Colonic mucosa (tissue), 4 donors: ENCODE data around the gene PBRM1. TPM values are rescaled to one million over a fixed set of nuclear protein-coding genes. Genes with fewer than 3 reads are reported as not detected.

Source experiments
- DNase-seq: peaks from one replicate; pipeline ENCODE4 v3.0.0-alpha.2; 2020
- H3K27ac ChIP-seq: fragments of 200-600 bp; one replicate; pipeline ENCODE4 v1.8.0; 2021
- H3K27me3 ChIP-seq: fragments of 200-600 bp; one replicate; pipeline ENCODE4 v1.8.0; 2021
- H3K36me3 ChIP-seq: fragments of 200-600 bp; one replicate; pipeline ENCODE4 v1.8.0; 2021
- H3K4me1 ChIP-seq: fragments of 200-600 bp; one replicate; pipeline ENCODE4 v1.8.0; 2021; ENCODE audit warnings: mild to moderate bottlenecking
- H3K4me3 ChIP-seq: fragments of 200-600 bp; one replicate; pipeline ENCODE4 v1.8.0; 2021
- H3K9ac ChIP-seq, 2 donors: one replicate each; pipeline ENCODE4 v1.7.0; 2013; ENCODE audit warnings: control low read depth in 2 of 2, low read depth in 2 of 2, low read length in 2 of 2
- H3K9me3 ChIP-seq: fragments of 200-600 bp; one replicate; pipeline ENCODE4 v1.8.0; 2021
- intact Hi-C: fragments of 100-400 bp; cut with DNase I; formaldehyde crosslinking; loops from one replicate; pipeline ENCODE4 v1.14.1; 2022
- total RNA-seq, 2 donors: library from RNA; stranded (reverse); fragmentation: NEBNext Ultra II Directional in 1 of 2; extraction: Animal tissue kit (Norgen Biotek cat#: 25700) in 1 of 2; gene quantifications; one replicate each; pipeline ENCODE4 v1.2.1, GENCODE V29; 2021
- TF ChIP-seq, protein P1 (sequence below): fragments of 200-600 bp; IDR thresholded peaks from one replicate; pipeline ENCODE4 v1.8.0; 2022; ENCODE audit warnings: antibody characterized with exemption, mild to moderate bottlenecking
- donor health status: healthy.
- donor health status: DM: no; HTN: no; CAD: no.
- donor health status: DM: no; HTN: no; CAD: no.

The PBRM1 gene
- total RNA-seq, 2 donors from 2014 or later, result 53.6 to 65.7 TPM

DNA sequence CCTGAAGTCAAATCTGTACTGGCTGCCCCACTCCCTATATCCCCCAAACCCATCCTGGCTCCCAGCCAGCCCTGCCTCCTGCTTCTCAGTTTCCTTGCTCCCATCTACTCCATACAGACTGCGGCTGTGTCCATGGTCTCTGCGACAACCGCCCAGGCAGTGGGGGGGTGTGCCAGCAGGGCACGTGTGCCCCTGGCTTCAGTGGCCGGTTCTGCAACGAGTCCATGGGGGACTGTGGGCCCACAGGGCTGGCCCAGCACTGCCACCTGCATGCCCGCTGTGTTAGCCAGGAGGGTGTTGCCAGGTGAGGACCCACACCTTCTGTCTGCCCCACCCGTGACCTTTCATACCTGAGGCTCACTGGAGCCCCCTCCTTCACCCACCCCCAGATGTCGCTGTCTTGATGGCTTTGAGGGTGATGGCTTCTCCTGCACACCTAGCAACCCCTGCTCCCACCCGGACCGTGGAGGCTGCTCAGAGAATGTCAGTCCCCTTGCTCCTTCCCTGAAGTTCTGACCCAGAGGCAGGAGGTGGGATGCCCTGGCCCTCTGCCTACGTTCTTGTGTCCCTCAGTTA lies 175.9 kb downstream of the PBRM1 start:
- H3K9me3 ChIP-seq, result no peaks in the 10 kb centered on the region
- no peak overlapping the region for H3K4me3 ChIP-seq
- H3K27me3 ChIP-seq, result no peaks in the 10 kb centered on the region
- intact Hi-C loops, result no loop called here
- H3K27ac ChIP-seq, result no peak overlapping the region
- TF ChIP-seq, protein P1, sequence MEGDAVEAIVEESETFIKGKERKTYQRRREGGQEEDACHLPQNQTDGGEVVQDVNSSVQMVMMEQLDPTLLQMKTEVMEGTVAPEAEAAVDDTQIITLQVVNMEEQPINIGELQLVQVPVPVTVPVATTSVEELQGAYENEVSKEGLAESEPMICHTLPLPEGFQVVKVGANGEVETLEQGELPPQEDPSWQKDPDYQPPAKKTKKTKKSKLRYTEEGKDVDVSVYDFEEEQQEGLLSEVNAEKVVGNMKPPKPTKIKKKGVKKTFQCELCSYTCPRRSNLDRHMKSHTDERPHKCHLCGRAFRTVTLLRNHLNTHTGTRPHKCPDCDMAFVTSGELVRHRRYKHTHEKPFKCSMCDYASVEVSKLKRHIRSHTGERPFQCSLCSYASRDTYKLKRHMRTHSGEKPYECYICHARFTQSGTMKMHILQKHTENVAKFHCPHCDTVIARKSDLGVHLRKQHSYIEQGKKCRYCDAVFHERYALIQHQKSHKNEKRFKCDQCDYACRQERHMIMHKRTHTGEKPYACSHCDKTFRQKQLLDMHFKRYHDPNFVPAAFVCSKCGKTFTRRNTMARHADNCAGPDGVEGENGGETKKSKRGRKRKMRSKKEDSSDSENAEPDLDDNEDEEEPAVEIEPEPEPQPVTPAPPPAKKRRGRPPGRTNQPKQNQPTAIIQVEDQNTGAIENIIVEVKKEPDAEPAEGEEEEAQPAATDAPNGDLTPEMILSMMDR, result no peak
- no peaks in the 10 kb centered on the region for H3K36me3 ChIP-seq
- no peaks in the 10 kb centered on the region for H3K4me1 ChIP-seq
- H3K9ac ChIP-seq, result no peak overlapping the region
- no peak for DNase-seq

DNA sequence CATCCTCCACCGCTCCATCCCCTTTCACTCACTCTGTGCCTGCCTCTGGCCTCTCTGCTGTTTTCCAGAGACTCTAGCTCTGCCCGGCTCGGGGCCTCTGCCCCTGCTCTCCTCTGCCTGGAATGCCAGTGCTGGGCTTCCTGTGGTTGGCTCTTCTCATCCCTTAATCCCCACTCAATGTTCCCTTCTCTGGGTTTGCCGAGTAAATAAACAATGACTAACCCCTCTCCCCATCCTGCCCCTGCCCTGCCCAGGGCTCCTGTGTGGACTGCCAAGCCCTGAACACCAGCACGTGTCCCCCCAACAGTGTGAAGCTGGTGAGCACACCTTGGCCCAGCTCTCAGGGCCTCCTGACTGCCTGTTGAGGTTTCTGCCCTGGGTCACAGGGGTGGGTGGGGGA lies 178.4 kb downstream of the PBRM1 start:
- intact Hi-C loops, result no loop called here
- TF ChIP-seq, protein P1, result no peak
- H3K27me3 ChIP-seq, result no peaks in the 10 kb centered on the region
- DNase-seq, result no peak
- H3K36me3 ChIP-seq, result no peaks in the 10 kb centered on the region
- no peaks in the 10 kb centered on the region for H3K9me3 ChIP-seq
- no peak overlapping the region for H3K27ac ChIP-seq
- H3K9ac ChIP-seq, result no peak overlapping the region
- H3K4me3 ChIP-seq, result no peak overlapping the region
- H3K4me1 ChIP-seq, result no peaks in the 10 kb centered on the region

DNA sequence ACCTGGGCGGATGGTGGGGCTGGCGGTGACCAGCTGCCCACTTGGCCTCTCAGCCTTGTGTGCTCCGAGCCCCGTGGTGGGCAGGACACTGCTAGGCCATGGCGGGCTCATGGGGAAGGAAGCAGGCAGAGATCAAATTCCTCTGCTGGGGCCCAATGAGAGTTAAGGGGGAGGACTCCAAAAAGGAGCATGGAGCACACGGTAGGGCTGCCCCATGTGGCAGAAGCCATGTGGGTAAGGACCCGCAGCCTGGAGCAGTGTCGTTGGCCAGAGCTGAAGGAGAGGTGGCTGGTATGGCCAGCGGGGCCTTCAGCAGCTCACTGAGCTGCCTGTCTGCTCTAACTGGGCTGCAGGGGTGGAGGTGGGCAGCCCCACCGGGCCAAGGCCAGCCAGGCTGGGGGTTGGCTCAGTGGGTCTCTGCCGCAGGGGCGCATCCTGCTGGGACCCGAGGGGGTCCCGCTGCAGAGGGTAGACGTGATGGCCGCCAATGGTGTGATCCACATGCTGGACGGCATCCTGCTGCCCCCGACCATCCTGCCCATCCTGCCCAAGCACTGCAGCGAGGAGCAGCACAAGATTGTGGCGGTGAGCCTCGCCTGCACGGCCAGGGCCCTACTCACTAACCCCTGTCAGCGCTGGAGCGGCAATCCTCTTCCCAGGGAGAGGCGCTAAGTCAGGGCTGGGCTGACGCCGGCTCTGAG lies 179.3 kb downstream of the PBRM1 start:
- TF ChIP-seq, protein P1, result no peak
- Histone ChIP-seq H3K36me3 (no peaks in the 10 kb centered on the region), H3K27me3 (no peaks in the 10 kb centered on the region), H3K9ac (no peak overlapping the region), H3K27ac (no peak overlapping the region), H3K4me3 (no peak overlapping the region), H3K9me3 (no peaks in the 10 kb centered on the region), H3K4me1 (no peaks in the 10 kb centered on the region)
- intact Hi-C loops, result no loop called here
- DNase-seq, result no peak

DNA sequence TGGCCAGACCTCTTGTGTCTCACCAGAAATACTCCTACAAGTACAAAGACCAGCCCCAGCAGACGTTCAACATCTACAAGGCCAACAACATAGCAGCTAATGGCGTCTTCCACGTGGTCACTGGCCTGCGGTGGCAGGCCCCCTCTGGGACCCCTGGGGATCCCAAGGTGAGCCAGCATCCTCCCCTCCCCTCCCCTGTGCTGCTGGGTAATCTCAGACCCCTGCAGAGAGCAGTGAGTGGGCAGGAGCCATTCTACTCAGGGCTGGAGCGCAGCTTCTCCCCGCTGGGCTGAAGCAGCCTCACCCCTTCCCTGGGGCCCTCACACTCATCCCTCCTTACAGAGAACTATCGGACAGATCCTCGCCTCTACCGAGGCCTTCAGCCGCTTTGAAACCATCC lies 180.7 kb downstream of the PBRM1 start:
- TF ChIP-seq, protein P1, result no peak
- no peaks in the 10 kb centered on the region for H3K4me1 ChIP-seq
- no peak overlapping the region for H3K4me3 ChIP-seq
- no peaks in the 10 kb centered on the region for H3K36me3 ChIP-seq
- H3K27ac ChIP-seq, result no peak overlapping the region
- H3K9ac ChIP-seq, result no peak overlapping the region
- no peak for DNase-seq
- H3K27me3 ChIP-seq, result no peaks in the 10 kb centered on the region
- H3K9me3 ChIP-seq, result no peaks in the 10 kb centered on the region
- intact Hi-C loops, result no loop called here

DNA sequence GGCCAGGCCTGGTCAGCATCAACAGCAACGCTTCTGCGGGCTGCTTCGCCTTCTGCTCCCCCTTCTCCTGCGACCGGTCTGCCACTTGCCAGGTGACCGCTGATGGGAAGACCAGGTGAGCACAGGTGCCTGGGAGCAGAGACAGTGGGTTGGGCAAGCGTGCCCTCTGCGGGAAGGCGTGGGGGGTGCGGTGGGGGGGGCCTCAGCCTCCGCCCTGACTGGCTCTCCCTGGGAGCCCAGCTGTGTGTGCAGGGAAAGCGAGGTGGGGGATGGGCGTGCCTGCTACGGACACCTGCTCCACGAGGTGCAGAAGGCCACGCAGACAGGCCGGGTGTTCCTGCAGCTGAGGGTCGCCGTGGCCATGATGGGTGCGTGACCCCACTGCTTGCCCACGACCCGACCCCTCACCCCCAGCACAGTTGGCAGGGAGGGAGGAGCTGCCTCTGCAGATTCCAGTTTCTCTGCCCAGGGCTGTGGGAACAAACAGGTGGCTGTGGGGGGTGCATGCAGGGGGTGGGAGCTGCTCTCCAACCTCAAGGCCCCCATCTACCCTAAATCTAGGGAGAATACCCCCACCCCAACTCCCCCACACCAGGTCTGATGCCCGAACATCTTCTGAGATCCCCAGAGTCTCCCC lies 181.8 kb downstream of the PBRM1 start:
- no peaks in the 10 kb centered on the region for H3K4me1 ChIP-seq
- DNase-seq, result no peak
- H3K36me3 ChIP-seq, result no peaks in the 10 kb centered on the region
- intact Hi-C loops, result no loop called here
- no peaks in the 10 kb centered on the region for H3K27me3 ChIP-seq
- no peak overlapping the region for H3K9ac ChIP-seq
- TF ChIP-seq, protein P1, result no peak
- H3K9me3 ChIP-seq, result no peaks in the 10 kb centered on the region
- H3K27ac ChIP-seq, result no peak overlapping the region
- H3K4me3 ChIP-seq, result no peak overlapping the region
